ENCODE data around the gene CBR1. TPM values are rescaled to one million over a fixed set of nuclear protein-coding genes. Genes with fewer than 3 reads are reported as not detected.

CBR1 gene
- total RNA-seq, 1 experiment from 2014 or later, result 27.8 TPM

DNA sequence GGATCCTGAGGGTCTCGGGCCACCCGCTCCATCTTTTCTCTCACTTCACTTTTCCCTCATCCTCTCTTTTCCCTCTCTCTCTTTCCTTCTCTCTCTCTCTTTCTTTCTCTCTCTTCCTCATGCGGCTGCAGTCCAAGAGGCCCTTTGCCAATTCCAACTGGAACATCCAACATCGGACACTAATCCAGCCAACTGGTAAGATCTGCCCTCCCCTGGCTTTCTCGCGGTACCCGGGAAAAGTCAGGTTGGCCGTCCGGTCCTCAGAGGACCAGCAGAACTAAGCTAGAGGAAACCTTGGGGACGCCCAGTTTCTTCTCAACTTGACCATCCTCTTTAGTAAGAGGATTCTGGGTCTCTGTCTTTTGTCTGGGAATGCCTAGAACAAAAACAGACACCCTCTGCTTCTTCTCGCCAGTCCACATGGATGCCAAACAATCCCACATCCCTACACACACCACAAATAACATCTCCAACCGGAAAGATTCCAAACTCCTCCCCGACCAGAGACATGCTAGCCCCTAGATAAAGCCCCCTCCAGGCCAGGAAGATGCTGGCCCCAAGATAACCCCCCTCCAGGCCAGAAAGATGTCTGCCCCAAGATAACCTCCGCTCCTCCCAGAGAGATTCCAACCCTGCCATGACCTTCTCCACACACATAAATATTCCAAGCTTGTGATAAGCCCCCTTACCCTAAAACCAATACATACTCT lies 6.3 kb upstream of the CBR1 start:
- no peak for ATAC-seq
- no TSS peak for BruUV-seq (replicated peaks)
- no peak for TF ChIP-seq TCF7L2 (IDR thresholded peaks at IDR 0.05; ENCODE audit: low read depth, low read length)
- no peak for TF ChIP-seq REST (IDR thresholded peaks at IDR 0.05; ENCODE audit: insufficient read depth in 1 of 2, low read depth in 2 of 2, low read length in 1 of 2)
- TF ChIP-seq POLR2AphosphoS5 (IDR thresholded peaks at IDR 0.05; ENCODE audit: low read depth, low read length), result no peak
- TF ChIP-seq SIN3A (IDR thresholded peaks at IDR 0.05; ENCODE audit: borderline replicate concordance, insufficient read depth, low read depth, low read length), result no peak
- TF ChIP-seq, protein P1, sequence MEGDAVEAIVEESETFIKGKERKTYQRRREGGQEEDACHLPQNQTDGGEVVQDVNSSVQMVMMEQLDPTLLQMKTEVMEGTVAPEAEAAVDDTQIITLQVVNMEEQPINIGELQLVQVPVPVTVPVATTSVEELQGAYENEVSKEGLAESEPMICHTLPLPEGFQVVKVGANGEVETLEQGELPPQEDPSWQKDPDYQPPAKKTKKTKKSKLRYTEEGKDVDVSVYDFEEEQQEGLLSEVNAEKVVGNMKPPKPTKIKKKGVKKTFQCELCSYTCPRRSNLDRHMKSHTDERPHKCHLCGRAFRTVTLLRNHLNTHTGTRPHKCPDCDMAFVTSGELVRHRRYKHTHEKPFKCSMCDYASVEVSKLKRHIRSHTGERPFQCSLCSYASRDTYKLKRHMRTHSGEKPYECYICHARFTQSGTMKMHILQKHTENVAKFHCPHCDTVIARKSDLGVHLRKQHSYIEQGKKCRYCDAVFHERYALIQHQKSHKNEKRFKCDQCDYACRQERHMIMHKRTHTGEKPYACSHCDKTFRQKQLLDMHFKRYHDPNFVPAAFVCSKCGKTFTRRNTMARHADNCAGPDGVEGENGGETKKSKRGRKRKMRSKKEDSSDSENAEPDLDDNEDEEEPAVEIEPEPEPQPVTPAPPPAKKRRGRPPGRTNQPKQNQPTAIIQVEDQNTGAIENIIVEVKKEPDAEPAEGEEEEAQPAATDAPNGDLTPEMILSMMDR (IDR thresholded peaks at IDR 0.05), result no peak
- DNase-seq (ENCODE audit: low read depth, low spot score), result no peak
- in situ Hi-C loops (cut with HindIII; ENCODE audit: low pct_unique_long_range_greater_than_20kb, low sequenced_read_pairs) (no loop called here), intact Hi-C loops (cut with micrococcal nuclease; ENCODE audit: unreplicated experiment) (no loop called here)
- no peaks in the 10 kb centered on the region for H3K36me3 ChIP-seq (ENCODE audit: control insufficient read depth, insufficient read depth, low read length)
- no peak overlapping the region for H3K4me3 ChIP-seq (ENCODE audit: low read depth in 2 of 2, low read length in 2 of 2)
- ChIA-PET CTCF (interaction anchor here (0.7 kb wide), 1 partner anchor 38 kb away, joined by 3 read pairs; no protein-coding TSS in a partner anchor), POLR2A (no interaction called here)
- H3K4me1 ChIP-seq (ENCODE audit: control insufficient read depth, insufficient read depth, low read length), result peaks cover 3% of the 10 kb centered on the region; the same call in 1 of the 2 replicates
- 0 out of 2 replicates have a peak, but pooled peaks cover 7% of the 10 kb centered on the region for H3K9me3 ChIP-seq (ENCODE audit: control insufficient read depth, insufficient read depth, low read depth, low read length)
- H3K27ac ChIP-seq (ENCODE audit: low read length), result no peak overlapping the region
- no peaks in the 10 kb centered on the region for H3K27me3 ChIP-seq (ENCODE audit: control insufficient read depth, insufficient read depth, low read length)

GRCh38 chr21:36064085-36064460 lies 5.8 kb upstream of the CBR1 start:
- POLR2A ChIA-PET, result interaction anchor here (0.6 kb wide), 1 partner anchor 91 kb away, joined by 5 read pairs; no protein-coding TSS in a partner anchor

More at GRCh38 chr21:36064085-36064460, 5.8 kb upstream of the CBR1 start:
- H3K4me1 ChIP-seq (ENCODE audit: control insufficient read depth, insufficient read depth, low read length), result peaks cover 3% of the 10 kb centered on the region; the same call in 1 of the 2 replicates
- in situ Hi-C loops (cut with HindIII; ENCODE audit: low pct_unique_long_range_greater_than_20kb, low sequenced_read_pairs), result no loop called here
- no peak for ATAC-seq
- no peaks in the 10 kb centered on the region for H3K27me3 ChIP-seq (ENCODE audit: control insufficient read depth, insufficient read depth, low read length)
- TF ChIP-seq TCF7L2 (IDR thresholded peaks at IDR 0.05; ENCODE audit: low read depth, low read length) (no peak), REST (IDR thresholded peaks at IDR 0.05; ENCODE audit: insufficient read depth in 1 of 2, low read depth in 2 of 2, low read length in 1 of 2) (no peak), POLR2AphosphoS5 (IDR thresholded peaks at IDR 0.05; ENCODE audit: low read depth, low read length) (no peak), SIN3A (IDR thresholded peaks at IDR 0.05; ENCODE audit: borderline replicate concordance, insufficient read depth, low read depth, low read length) (no peak)
- TF ChIP-seq, protein P1 (IDR thresholded peaks at IDR 0.05), result no peak
- no peak overlapping the region for H3K4me3 ChIP-seq (ENCODE audit: low read depth in 2 of 2, low read length in 2 of 2)
- peaks cover 12% of the 10 kb centered on the region for H3K9me3 ChIP-seq (ENCODE audit: control insufficient read depth, insufficient read depth, low read depth, low read length)
- no TSS peak for BruUV-seq (replicated peaks)
- H3K36me3 ChIP-seq (ENCODE audit: control insufficient read depth, insufficient read depth, low read length), result no peaks in the 10 kb centered on the region
- CTCF ChIA-PET, result interaction anchor here (0.7 kb wide), 1 partner anchor 39 kb away, joined by 3 read pairs; no protein-coding TSS in a partner anchor
- H3K27ac ChIP-seq (ENCODE audit: low read length), result no peak overlapping the region
- intact Hi-C loops (cut with micrococcal nuclease; ENCODE audit: unreplicated experiment), result no loop called here
- DNase-seq (ENCODE audit: low read depth, low spot score), result no peak

All from Panc1 (cell line).